ENCODE data around the gene SHISA5.

Gene SHISA5

DNA sequence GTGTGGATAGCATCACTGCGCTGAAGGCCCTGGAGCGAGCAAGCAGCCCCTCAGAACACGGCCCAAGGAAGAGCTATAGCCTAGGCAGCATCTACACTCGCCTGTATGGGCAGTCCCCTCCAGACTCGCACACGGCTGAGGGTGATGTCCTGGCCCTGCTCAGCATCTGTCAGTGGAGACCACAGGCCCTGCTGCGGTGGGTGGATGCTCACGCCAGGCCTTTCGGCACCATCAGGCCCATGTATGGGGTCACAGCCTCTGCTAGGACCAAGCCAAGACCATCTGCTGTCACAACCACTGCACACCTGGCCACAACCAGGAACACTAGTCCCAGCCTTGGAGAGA is 36.9 kb downstream of the SHISA5 start (continued):
- no peak for TF ChIP-seq TSHZ2 (CRISPR knock-in tag; IDR thresholded peaks at IDR 0.05)
- TF ChIP-seq, protein P1, sequence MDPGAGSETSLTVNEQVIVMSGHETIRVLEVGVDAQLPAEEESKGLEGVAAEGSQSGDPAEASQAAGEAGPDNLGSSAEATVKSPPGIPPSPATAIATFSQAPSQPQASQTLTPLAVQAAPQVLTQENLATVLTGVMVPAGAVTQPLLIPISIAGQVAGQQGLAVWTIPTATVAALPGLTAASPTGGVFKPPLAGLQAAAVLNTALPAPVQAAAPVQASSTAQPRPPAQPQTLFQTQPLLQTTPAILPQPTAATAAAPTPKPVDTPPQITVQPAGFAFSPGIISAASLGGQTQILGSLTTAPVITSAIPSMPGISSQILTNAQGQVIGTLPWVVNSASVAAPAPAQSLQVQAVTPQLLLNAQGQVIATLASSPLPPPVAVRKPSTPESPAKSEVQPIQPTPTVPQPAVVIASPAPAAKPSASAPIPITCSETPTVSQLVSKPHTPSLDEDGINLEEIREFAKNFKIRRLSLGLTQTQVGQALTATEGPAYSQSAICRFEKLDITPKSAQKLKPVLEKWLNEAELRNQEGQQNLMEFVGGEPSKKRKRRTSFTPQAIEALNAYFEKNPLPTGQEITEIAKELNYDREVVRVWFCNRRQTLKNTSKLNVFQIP (CRISPR knock-in tag; IDR thresholded peaks at IDR 0.05; ENCODE audit: borderline replicate concordance, low read depth) = no peak
- no peak for TF ChIP-seq ZFP3 (CRISPR knock-in tag; IDR thresholded peaks at IDR 0.05)
- no peak for TF ChIP-seq RARB (CRISPR knock-in tag; IDR thresholded peaks at IDR 0.05)
- TF ChIP-seq CSRNP3 (CRISPR knock-in tag; IDR thresholded peaks at IDR 0.05) = no peak
- TF ChIP-seq ZFP30 (CRISPR knock-in tag; IDR thresholded peaks at IDR 0.05) = no peak

GRCh38 chr3:48466386-48467109 is 37.4 kb downstream of the SHISA5 start:
- peak; percentile 12 for ATAC-seq
- TF ChIP-seq SNAI2 (CRISPR knock-in tag; IDR thresholded peaks at IDR 0.05) (no peak), CSDC2 (CRISPR knock-in tag; IDR thresholded peaks at IDR 0.05) (no peak), ISL1 (CRISPR knock-in tag; IDR thresholded peaks at IDR 0.05) (no peak)

GRCh38 chr3:48465531-48466378 is 38.2 kb downstream of the SHISA5 start:
- peak; percentile 94 for ATAC-seq
- TF ChIP-seq TSHZ2 (CRISPR knock-in tag; IDR thresholded peaks at IDR 0.05) (no peak), PPARA (CRISPR knock-in tag; IDR thresholded peaks at IDR 0.05; ENCODE audit: borderline replicate concordance) (no peak), ZNF70 (CRISPR knock-in tag; IDR thresholded peaks at IDR 0.05) (peak; percentile 23; the same call in 1 of the 2 replicates), ZFP3 (CRISPR knock-in tag; IDR thresholded peaks at IDR 0.05) (peak; percentile 61; the same call in 1 of the 2 replicates), GLIS3 (CRISPR knock-in tag; IDR thresholded peaks at IDR 0.05) (no peak), ZFP30 (CRISPR knock-in tag; IDR thresholded peaks at IDR 0.05) (no peak), CSDC2 (CRISPR knock-in tag; IDR thresholded peaks at IDR 0.05) (peak; percentile 41; the same call in 1 of the 2 replicates), ZNF8 (CRISPR knock-in tag; IDR thresholded peaks at IDR 0.05) (no peak), ZNF565 (CRISPR knock-in tag; conservative IDR thresholded peaks at IDR 0.05; ENCODE audit: low read depth) (no peak), ARNTL (CRISPR knock-in tag; IDR thresholded peaks at IDR 0.05; ENCODE audit: borderline replicate concordance, low read depth) (no peak), CSRNP3 (CRISPR knock-in tag; IDR thresholded peaks at IDR 0.05) (0 out of 2 replicates have a peak, but pooled peaks have one; percentile 30), ISL1 (CRISPR knock-in tag; IDR thresholded peaks at IDR 0.05) (no peak), TCF4 (CRISPR knock-in tag; IDR thresholded peaks at IDR 0.05; ENCODE audit: borderline replicate concordance) (no peak), ZC3H10 (CRISPR knock-in tag; IDR thresholded peaks at IDR 0.05) (no peak), RARB (CRISPR knock-in tag; IDR thresholded peaks at IDR 0.05) (0 out of 2 replicates have a peak, but pooled peaks have one; percentile 9), BACH2 (CRISPR knock-in tag; IDR thresholded peaks at IDR 0.05; ENCODE audit: borderline replicate concordance) (peak; percentile 61; the same call in 1 of the 2 replicates), SNAI2 (CRISPR knock-in tag; IDR thresholded peaks at IDR 0.05) (no peak), OSR1 (CRISPR knock-in tag; IDR thresholded peaks at IDR 0.05) (no peak), ESRRG (CRISPR knock-in tag; IDR thresholded peaks at IDR 0.05) (no peak)
- TF ChIP-seq, protein P2, sequence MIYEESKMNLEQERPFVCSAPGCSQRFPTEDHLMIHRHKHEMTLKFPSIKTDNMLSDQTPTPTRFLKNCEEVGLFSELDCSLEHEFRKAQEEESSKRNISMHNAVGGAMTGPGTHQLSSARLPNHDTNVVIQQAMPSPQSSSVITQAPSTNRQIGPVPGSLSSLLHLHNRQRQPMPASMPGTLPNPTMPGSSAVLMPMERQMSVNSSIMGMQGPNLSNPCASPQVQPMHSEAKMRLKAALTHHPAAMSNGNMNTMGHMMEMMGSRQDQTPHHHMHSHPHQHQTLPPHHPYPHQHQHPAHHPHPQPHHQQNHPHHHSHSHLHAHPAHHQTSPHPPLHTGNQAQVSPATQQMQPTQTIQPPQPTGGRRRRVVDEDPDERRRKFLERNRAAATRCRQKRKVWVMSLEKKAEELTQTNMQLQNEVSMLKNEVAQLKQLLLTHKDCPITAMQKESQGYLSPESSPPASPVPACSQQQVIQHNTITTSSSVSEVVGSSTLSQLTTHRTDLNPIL (CRISPR knock-in tag; IDR thresholded peaks at IDR 0.05; ENCODE audit: low read depth) = no peak
- TF ChIP-seq, protein P1 (CRISPR knock-in tag; IDR thresholded peaks at IDR 0.05; ENCODE audit: borderline replicate concordance, low read depth) = no peak

Data from SK-N-SH treated with all-trans-retinoic acid at 6 μM for 48 hours (cell line).